Caco-2 (cell line): Measurements from ENCODE around the gene P4HA2. TPM values are rescaled to one million over a fixed set of nuclear protein-coding genes. Genes with fewer than 3 reads are reported as not detected.
A peak's percentile ranks its signal among the peaks of the same experiment; 100 is the strongest.

Source experiments
- BruUV-seq: library from RNA; stranded (reverse); fragments of 400-500 nt; replicated peaks from 2 replicates; lab custom pipeline; 2021; lab: Mats Ljungman, UMichigan
- CTCF ChIA-PET: fragments of 300-600 bp; sonication (Branson Sonifier 250); formaldehyde crosslinking; loops from one replicate; lab custom pipeline; 2022; ENCODE audit warnings: antibody characterized with exemption; lab: Charles Lee
- POLR2A ChIA-PET: fragments of 300-600 bp; sonication (Branson Sonifier 250); formaldehyde crosslinking; loops from one replicate; lab custom pipeline; 2022; ENCODE audit warnings: antibody characterized with exemption; lab: Charles Lee
- DNase-seq, 2 experiments: peaks; one replicate each; pipeline versions ENCODE4 v3.0.0 to v3.0.0-alpha.2; 2020 to 2022
- H3K27me3 ChIP-seq: replicated peaks from 2 replicates; pipeline ENCODE4 v1.6.0; 2011; ENCODE audit warnings: low read length; ENCODE audit not compliant: control insufficient read depth, insufficient read depth
- H3K36me3 ChIP-seq: 2 replicates; pipeline ENCODE4 v1.5.1; 2011; ENCODE audit warnings: low read length; ENCODE audit not compliant: control insufficient read depth, insufficient read depth
- H3K4me1 ChIP-seq: fragments of 250-450 bp; sonication (Bioruptor Pico); 2 replicates; pipeline ENCODE4 v1.5.1; 2020; ENCODE audit warnings: mild to moderate bottlenecking
- H3K4me3 ChIP-seq: 2 replicates; pipeline ENCODE4 v1.5.1; 2011; ENCODE audit warnings: low read depth, mild to moderate bottlenecking, control low read depth, low read length
- H3K9me3 ChIP-seq: fragments of 250-450 bp; sonication (Bioruptor Pico); 2 replicates; pipeline ENCODE4 v1.5.1; 2020; ENCODE audit warnings: mild to moderate bottlenecking, moderate library complexity
- H3K27ac Mint-ChIP-seq: one replicate; pipeline ENCODE4 v1.8.0; 2022; ENCODE audit warnings: mixed read lengths; ENCODE audit not compliant: unreplicated experiment
- H3K27me3 Mint-ChIP-seq: one replicate; pipeline ENCODE4 v1.8.0; 2022; ENCODE audit warnings: mixed read lengths; ENCODE audit not compliant: insufficient read depth, unreplicated experiment
- H3K36me3 Mint-ChIP-seq: one replicate; pipeline ENCODE4 v1.8.0; 2022; ENCODE audit warnings: mild to moderate bottlenecking, mixed read lengths; ENCODE audit not compliant: insufficient read depth, unreplicated experiment
- H3K4me1 Mint-ChIP-seq: one replicate; pipeline ENCODE4 v1.8.0; 2022; ENCODE audit warnings: low read depth, mixed read lengths; ENCODE audit not compliant: unreplicated experiment
- H3K4me3 Mint-ChIP-seq: one replicate; pipeline ENCODE4 v1.8.0; 2022; ENCODE audit warnings: mild to moderate bottlenecking, moderate library complexity, mixed read lengths; ENCODE audit not compliant: unreplicated experiment
- H3K9me3 Mint-ChIP-seq: one replicate; pipeline ENCODE4 v1.8.0; 2022; ENCODE audit warnings: mixed read lengths; ENCODE audit not compliant: unreplicated experiment
- intact Hi-C: fragments of 100-400 bp; cut with micrococcal nuclease; formaldehyde crosslinking; loops from one replicate; pipeline ENCODE4 v1.10.0; 2022; ENCODE audit not compliant: unreplicated experiment
- total RNA-seq: library from RNA; stranded (reverse); gene quantifications from 2 replicates; pipeline ENCODE4 v1.2.3, GENCODE V29; 2022
- TF ChIP-seq, protein P1 (sequence below), 2 experiments: fragments of 200-600 bp in 1 of 2; IDR thresholded peaks; 1 replicate in 1 of 2; 2 replicates in 1 of 2; pipeline versions ENCODE4 v1.5.1 to v1.8.0; 2011 to 2022; ENCODE audit warnings: antibody characterized with exemption in 1 of 2, control low read depth in 1 of 2, inconsistent platforms in 1 of 2, low read depth in 1 of 2, low read length in 1 of 2, mild to moderate bottlenecking in 1 of 2, moderate library complexity in 1 of 2; ENCODE audit not compliant: insufficient read depth in 1 of 2, severe bottlenecking in 1 of 2, unreplicated experiment in 1 of 2

Gene P4HA2
- total RNA-seq, 1 experiment from 2014 or later: 41.0 TPM

DNA sequence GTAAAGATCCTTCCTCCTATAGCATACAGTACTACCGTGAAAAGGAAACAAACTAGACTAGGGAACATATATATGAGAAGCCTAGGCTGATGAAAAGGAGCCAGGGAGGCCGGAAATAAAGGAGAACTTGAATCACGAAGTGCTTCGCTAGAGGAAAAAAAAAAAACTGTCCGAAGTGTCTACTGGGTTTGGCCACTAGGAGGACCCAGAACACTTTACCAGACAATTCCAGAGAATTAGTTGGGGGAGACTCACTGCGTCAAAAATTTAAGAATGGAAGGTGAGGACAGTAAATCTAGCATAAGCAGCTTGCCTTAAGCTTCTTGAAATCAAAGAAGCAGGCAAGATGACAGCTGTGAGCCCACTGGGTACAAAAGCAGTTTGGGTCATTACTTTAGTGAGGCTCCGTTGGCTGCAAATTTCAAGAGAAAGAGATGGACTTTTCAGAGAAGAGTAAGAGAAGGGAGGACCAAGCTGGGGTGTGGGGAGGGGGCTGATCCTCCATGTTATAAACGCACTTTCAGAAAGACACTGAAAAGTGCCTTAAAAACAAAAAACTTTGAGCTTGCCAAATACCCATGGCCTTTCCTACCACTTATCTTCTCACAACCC, 47.4 kb downstream of the P4HA2 start:
- TF ChIP-seq, protein P1, sequence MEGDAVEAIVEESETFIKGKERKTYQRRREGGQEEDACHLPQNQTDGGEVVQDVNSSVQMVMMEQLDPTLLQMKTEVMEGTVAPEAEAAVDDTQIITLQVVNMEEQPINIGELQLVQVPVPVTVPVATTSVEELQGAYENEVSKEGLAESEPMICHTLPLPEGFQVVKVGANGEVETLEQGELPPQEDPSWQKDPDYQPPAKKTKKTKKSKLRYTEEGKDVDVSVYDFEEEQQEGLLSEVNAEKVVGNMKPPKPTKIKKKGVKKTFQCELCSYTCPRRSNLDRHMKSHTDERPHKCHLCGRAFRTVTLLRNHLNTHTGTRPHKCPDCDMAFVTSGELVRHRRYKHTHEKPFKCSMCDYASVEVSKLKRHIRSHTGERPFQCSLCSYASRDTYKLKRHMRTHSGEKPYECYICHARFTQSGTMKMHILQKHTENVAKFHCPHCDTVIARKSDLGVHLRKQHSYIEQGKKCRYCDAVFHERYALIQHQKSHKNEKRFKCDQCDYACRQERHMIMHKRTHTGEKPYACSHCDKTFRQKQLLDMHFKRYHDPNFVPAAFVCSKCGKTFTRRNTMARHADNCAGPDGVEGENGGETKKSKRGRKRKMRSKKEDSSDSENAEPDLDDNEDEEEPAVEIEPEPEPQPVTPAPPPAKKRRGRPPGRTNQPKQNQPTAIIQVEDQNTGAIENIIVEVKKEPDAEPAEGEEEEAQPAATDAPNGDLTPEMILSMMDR (IDR thresholded peaks at IDR 0.05; ENCODE audit: insufficient read depth in 1 of 2, low read depth in 1 of 2, low read length in 1 of 2, severe bottlenecking in 1 of 2, unreplicated experiment in 1 of 2): peak; percentile 71 to 76
- ChIA-PET POLR2A (no interaction called here), CTCF (interaction anchor here (0.7 to 1.2 kb wide), 5 partner anchors 10 to 506 kb away, joined by 3 to 7 read pairs (median 3); no protein-coding TSS in a partner anchor)
- Mint-ChIP-seq H3K27me3 (no peaks in the 10 kb centered on the region), H3K36me3 (no peaks in the 10 kb centered on the region), H3K4me1 (peaks cover 13% of the 10 kb centered on the region), H3K27ac (no peak overlapping the region), H3K9me3 (peaks cover 10% of the 10 kb centered on the region), H3K4me3 (no peak overlapping the region)
- intact Hi-C loops: loop anchor here (1.0 to 2.0 kb wide), 4 partner anchors 47 to 136 kb away; partner anchors contain the start of gene P4HA2
- BruUV-seq: no TSS peak
- no peak overlapping the region for H3K4me3 ChIP-seq
- H3K27me3 ChIP-seq: no peaks in the 10 kb centered on the region
- DNase-seq: peak in 1 of 2 experiments; percentile 49
- H3K4me1 ChIP-seq: peaks cover 3% of the 10 kb centered on the region; the same call in 1 of the 2 replicates
- H3K9me3 ChIP-seq: no peaks in the 10 kb centered on the region
- H3K36me3 ChIP-seq: no peaks in the 10 kb centered on the region

DNA sequence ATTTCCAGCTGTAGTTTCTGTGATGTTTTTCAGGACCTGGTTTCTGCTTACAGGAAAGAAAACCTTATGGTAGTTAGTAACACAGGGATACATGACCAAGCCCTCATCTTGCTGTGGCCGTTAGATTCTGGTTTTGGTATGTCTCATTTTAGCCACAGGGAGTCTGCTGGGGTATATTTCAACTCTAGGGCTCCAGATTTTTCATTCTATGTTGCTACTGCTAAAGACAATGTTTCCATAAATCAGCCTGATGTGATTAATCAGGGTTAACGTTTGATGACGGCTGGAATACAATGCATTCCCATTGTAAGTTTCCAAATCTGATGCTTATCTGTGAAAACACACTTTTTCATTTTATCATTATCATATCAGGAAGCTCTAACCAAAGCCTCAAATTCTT, 48.2 kb downstream of the P4HA2 start:
- ChIA-PET POLR2A (no interaction called here), CTCF (interaction anchor here (0.7 kb wide), 1 partner anchor 505 kb away, joined by 3 read pairs; no protein-coding TSS in a partner anchor)
- no peaks in the 10 kb centered on the region for H3K9me3 ChIP-seq
- Mint-ChIP-seq H3K9me3 (peaks cover 10% of the 10 kb centered on the region), H3K4me3 (no peak overlapping the region), H3K27me3 (no peaks in the 10 kb centered on the region), H3K4me1 (peaks cover 13% of the 10 kb centered on the region), H3K27ac (no peak overlapping the region), H3K36me3 (no peaks in the 10 kb centered on the region)
- DNase-seq: no peak
- no peaks in the 10 kb centered on the region for H3K36me3 ChIP-seq
- H3K4me1 ChIP-seq: peaks cover 3% of the 10 kb centered on the region; the same call in 1 of the 2 replicates
- TF ChIP-seq, protein P1 (IDR thresholded peaks at IDR 0.05; ENCODE audit: insufficient read depth in 1 of 2, low read depth in 1 of 2, low read length in 1 of 2, severe bottlenecking in 1 of 2, unreplicated experiment in 1 of 2): no peak
- no peak overlapping the region for H3K4me3 ChIP-seq
- intact Hi-C loops: no loop called here
- no peaks in the 10 kb centered on the region for H3K27me3 ChIP-seq
- BruUV-seq: no TSS peak

- Mint-ChIP-seq H3K4me3 (no peak overlapping the region), H3K4me1 (peaks cover 13% of the 10 kb centered on the region), H3K27me3 (no peaks in the 10 kb centered on the region), H3K36me3 (no peaks in the 10 kb centered on the region), H3K27ac (no peak overlapping the region), H3K9me3 (no peaks in the 10 kb centered on the region)
- BruUV-seq: no TSS peak
- Histone ChIP-seq H3K4me3 (no peak overlapping the region), H3K36me3 (no peaks in the 10 kb centered on the region), H3K9me3 (no peaks in the 10 kb centered on the region), H3K4me1 (peaks cover 3% of the 10 kb centered on the region; the same call in 1 of the 2 replicates), H3K27me3 (no peaks in the 10 kb centered on the region)
- CTCF ChIA-PET: no interaction called here
- TF ChIP-seq, protein P1 (IDR thresholded peaks at IDR 0.05; ENCODE audit: insufficient read depth in 1 of 2, low read depth in 1 of 2, low read length in 1 of 2, severe bottlenecking in 1 of 2, unreplicated experiment in 1 of 2): no peak
- POLR2A ChIA-PET: no interaction called here
- intact Hi-C loops: no loop called here
- DNase-seq: no peak
Measured at GRCh38 chr5:132177691-132178149, 49.9 kb downstream of the P4HA2 start.
